Stimulated activated CD4-positive, alpha-beta T cell treated with anti-CD3 and anti-CD28 coated beads, Interleukin-4, amount 100 ng/mL, for 48 hours (primary cell): ENCODE results near the gene PHLDA2.

ENCODE experiments used
- DNase-seq, 2 donors: peaks; one replicate each; pipeline ENCODE4 v3.0.0-alpha.2; 2020; ENCODE audit warnings: low read depth in 2 of 2

PHLDA2 gene

DNA sequence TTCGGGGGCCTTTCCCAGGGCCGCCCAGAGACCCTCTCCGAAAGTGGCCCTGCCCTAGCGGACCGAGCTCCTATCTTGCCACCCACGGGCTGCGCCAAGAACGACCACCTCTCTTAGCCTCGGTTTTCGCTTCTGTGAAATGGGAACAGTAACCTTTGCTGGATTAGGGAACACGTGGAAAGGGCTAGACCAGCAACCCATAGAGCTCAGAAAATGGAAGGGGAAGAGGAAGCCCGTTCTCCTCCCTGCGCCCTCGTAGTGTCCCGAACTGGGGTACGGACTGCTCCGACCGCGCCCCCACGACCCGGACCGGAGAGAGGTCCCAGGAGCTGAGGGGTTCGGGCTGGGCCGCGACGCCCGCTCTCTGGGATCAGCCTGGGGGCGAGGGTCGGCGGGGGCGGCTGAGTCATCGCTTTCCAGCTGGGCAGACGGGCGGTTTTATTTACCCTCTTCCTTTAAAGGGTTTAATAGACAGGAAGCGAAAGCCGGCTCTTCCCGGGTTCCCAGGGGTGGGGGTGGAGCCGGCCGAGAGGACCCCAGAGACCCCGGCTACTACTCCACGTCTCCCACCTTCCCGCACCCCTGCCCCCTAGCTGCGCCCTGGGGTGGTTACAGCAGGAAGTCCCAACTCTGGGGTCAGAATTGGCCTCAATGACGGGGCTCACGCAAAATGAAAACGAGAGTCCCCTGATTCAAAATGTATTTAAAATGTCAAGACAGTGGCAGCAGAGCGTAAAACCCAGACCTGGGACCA is 907 bp upstream of the PHLDA2 start:
- peak in 1 of 2 donors; percentile 26 for DNase-seq

GRCh38 chr11:2929531-2929949 is 320 bp upstream of the PHLDA2 start:
- peak in 1 of 2 donors; percentile 46 for DNase-seq

- no peak for DNase-seq
Observed at GRCh38 chr11:2927851-2928604, 1.2 kb downstream of the PHLDA2 start.

- no peak for DNase-seq
Observed at GRCh38 chr11:2927121-2927800, 2.0 kb downstream of the PHLDA2 start.

- no peak for DNase-seq
Observed at GRCh38 chr11:2926611-2927051, 2.6 kb downstream of the PHLDA2 start.

DNA sequence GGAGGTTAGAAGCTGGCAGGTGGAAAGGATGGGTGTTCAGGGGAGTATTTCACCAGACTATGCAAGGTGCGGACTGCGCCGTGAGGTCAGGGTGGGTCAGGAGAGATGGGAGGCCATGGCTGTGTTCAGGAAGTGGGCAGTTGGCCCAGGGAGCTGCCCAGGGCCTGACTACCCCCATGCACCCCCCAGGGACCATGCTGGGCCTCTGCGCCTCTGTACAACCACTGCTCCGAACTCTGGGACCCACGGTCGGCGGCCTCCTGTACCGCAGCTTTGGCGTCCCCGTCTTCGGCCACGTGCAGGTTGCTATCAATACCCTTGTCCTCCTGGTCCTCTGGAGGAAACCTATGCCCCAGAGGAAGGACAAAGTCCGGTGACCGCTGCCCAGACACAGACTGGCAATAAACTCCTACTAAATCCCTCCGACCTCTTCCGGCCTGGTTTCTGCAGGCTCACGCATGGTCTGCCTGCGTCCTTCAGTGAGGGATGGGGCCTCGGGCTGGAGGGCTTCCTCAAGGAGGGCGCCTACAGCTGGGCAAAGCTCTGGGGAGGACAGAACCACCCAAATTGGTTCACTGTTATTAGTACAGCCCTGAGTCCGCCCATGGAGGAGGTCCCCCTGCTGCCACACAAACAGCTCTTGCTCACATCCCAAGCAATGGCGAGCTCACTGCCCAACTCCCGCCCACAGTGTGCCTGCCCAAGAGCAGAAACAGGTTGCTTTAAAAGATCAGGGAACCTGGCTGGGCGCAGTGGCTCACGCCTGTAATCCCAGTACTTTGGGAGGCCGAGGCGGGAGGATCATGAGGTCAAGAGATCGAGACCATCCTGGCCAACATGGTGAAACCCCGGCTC is 4.2 kb downstream of the PHLDA2 start:
- DNase-seq, result no peak

- no peak for DNase-seq
Observed at GRCh38 chr11:2924381-2924780, 4.8 kb downstream of the PHLDA2 start.

- DNase-seq, result no peak
Observed at GRCh38 chr11:2923446-2924375, 5.5 kb downstream of the PHLDA2 start.

DNA sequence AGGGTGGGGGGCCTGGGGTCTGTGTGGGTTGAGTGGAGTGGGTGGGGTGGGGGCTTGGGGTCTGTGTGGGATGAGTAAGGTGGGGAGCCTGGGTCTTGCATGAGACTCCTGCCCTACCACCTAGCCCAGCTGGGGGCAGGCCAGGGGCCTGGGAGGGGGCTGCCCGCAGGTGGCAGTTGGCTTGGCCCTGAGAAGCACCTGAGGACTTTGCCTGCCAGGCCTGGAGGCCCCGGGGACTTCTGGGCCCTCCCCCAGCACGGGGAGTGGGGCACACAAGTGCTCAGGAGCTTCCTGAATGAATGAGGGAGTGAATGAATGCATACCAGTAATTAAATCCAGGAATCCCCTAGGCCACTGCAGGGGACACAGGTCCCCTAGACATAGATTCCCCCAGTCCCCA is 6.6 kb downstream of the PHLDA2 start:
- no peak for DNase-seq

- DNase-seq, result no peak
Observed at GRCh38 chr11:2921742-2922493, 7.3 kb downstream of the PHLDA2 start.

- no peak for DNase-seq
Observed at GRCh38 chr11:2921261-2921660, 8.0 kb downstream of the PHLDA2 start.

GRCh38 chr11:2920343-2920742 is 8.9 kb downstream of the PHLDA2 start:
- no peak for DNase-seq

- no peak for DNase-seq
Observed at GRCh38 chr11:2919837-2920236, 9.4 kb downstream of the PHLDA2 start.

GRCh38 chr11:2919188-2919587 is 10.0 kb downstream of the PHLDA2 start:
- no peak for DNase-seq

DNA sequence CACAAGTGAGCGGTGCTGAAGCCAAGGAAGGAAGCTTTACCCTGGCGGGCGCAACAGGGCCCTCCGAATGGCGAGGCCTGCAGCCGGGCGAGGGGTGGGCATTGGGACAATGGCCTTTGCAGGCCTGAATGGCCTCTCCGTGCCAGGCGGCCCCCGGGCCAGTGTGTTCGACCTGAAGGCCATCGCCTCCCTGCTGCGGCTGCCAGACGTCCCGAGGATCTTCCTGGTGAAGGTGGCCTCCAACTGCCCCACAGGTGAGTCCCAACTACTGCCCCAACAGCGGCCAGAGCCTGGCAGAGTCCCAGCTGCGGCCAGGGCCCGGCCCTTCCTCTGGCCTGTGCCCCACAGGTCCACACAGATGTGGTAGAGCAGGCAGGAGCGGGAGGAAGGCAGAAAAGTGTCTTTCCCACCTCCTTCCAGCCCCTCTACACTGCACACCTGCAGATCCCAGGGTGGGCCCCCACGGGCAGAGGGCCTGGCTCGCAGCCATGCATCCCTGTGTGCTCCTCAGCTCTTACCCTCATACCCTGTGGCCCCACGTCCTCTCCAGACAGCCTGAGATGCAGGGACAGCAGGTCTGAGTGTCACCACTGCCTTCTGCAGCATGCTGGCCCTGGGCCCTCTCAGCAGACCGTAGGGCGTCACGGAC is 11.3 kb downstream of the PHLDA2 start:
- DNase-seq, result no peak

DNA sequence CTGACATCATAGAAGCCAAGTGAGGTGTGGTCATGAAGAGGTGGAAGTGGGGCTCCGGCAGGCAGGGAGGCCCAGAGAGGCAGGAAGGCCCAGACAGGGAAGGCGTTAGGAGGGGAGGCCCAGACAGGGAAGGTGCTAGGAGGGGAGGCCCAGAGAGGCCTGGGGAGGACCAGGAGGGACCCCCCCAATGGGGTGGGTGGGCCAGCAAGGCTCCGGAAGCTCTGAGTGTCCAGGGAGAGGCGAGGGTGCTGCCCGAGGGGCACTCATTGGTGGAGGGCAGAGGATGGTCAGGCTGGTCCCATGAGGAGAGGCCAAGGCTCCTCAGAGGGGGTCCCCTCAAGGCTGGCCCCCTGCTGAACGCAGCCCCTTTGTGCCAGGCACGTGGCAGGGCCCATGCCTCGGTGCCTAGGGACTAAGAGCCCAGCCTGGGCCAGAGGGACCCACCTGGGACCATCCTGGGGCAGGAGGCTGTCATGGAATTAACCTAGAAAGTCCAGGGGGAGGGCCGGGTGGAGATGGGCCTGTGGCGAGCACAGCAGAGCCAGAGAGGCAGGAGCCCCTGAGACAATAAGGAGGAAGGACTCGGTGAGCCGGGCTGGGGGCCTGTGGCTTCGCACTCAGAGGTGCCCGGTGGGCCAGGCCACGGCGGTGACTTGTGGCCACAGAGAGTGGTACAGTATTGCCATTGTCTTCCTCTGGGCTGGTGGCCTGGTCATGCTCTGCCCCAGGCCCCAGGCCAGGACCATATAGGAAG is 12.2 kb downstream of the PHLDA2 start:
- no peak for DNase-seq

DNA sequence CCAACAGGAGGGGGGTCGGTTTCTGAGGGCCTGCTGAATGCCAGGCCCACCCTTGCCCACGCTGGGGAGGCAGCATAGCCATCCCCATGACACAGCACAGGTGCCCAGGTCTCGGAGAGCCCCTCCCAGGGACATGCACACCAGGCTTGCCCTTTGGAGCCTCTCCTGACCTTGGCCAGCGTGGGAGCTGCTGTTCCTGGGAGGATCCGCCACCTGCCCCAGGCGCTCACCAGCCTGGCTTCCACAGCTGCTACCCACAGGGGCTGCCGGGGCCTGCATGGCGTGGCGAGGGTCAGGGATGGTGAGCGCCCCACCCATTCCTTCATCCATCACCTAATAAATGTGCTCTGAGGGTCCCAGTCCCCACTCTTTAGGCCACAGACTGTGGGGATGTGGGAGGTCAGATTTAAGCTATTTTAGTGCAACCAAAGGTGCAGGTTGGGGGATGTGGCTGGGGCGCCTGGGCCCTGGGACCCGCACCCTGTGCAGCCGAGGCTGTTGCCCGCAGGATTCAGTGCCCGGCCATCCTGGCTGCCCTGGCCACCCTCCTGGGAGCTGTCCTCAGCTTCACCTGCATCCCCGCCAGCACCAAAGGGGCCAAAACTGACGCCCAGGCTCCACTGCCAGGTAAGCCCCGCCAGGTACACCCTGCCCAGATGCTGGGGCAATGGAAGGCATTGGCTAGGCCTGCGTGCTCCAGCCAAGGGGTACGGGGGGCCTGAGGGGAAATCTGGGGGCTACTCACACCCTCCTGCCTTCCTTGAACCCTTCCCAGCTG is 12.9 kb downstream of the PHLDA2 start:
- no peak for DNase-seq

DNA sequence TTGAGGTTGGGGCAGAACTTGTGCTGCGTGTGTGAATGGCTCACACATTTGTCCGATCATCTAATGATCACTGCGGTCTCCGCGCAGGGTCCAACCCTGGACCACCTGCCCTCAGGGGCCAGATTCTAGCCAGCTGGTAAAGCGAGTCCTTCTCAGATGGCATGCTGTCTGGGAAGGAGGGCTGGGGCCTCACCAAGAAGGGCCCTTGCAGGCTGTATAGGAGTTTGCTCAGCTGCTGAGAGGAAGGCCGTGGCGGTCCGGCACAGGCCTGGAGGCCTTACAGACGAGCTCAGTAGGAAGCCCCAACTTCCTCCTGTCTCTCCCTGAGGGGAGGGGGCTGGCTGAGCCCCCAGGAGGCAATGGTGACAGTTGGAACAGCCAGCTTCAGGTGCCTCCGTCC is 13.7 kb downstream of the PHLDA2 start:
- DNase-seq, result no peak
